Loucy (cell line): ENCODE measurements around the gene DHRSX.

Source experiments
- EZH2phosphoT487 ChIP-seq: fragments of 200-600 bp; IDR thresholded peaks from 2 replicates; pipeline ENCODE4 v1.6.1; 2018; ENCODE audit warnings: antibody characterized with exemption, mild to moderate bottlenecking, moderate library complexity, borderline replicate concordance
- TF ChIP-seq, protein P1 (sequence below): fragments of 200-600 bp; sonication (generic); conservative IDR thresholded peaks from 2 replicates; pipeline ENCODE4 v1.5.1; 2014; ENCODE audit warnings: mild to moderate bottlenecking, antibody characterized with exemption, low read length

DNA sequence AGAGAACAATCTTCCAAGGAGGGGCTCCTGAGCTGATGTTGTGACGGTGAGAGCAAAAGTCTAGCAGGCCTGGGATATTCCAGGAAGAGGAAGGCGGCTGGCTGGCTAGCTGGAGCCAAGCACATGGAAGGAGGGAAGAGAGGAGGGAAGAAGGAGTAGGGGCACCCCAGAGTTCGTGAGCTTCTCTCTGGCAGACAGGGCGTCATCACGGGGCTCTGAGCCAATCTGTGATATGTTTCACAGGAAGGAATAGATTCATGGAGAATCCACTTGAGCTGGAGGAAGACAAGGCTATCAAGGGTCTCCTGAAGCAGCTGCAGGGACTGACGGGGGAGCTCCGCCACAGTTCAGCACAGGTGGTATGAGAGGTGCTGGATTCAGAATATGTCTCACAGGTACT, 73.6 kb downstream of the DHRSX start:
- TF ChIP-seq, protein P1, sequence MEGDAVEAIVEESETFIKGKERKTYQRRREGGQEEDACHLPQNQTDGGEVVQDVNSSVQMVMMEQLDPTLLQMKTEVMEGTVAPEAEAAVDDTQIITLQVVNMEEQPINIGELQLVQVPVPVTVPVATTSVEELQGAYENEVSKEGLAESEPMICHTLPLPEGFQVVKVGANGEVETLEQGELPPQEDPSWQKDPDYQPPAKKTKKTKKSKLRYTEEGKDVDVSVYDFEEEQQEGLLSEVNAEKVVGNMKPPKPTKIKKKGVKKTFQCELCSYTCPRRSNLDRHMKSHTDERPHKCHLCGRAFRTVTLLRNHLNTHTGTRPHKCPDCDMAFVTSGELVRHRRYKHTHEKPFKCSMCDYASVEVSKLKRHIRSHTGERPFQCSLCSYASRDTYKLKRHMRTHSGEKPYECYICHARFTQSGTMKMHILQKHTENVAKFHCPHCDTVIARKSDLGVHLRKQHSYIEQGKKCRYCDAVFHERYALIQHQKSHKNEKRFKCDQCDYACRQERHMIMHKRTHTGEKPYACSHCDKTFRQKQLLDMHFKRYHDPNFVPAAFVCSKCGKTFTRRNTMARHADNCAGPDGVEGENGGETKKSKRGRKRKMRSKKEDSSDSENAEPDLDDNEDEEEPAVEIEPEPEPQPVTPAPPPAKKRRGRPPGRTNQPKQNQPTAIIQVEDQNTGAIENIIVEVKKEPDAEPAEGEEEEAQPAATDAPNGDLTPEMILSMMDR: no peak
- TF ChIP-seq EZH2phosphoT487: no peak
